ENCODE results near the gene GRPR. TPM values are rescaled to one million over a fixed set of nuclear protein-coding genes. Genes with fewer than 3 reads are reported as not detected.

Gene GRPR
- total RNA-seq, 1 experiment from 2014 or later, result 28.8 TPM

- no peak overlapping the region for H2BK20ac ChIP-seq (ENCODE audit: low read depth, low read length, poor library complexity, severe bottlenecking)
- Mint-ChIP-seq H3K4me3 (no peak overlapping the region), H3K27me3 (ENCODE audit: low read depth) (no peaks in the 10 kb centered on the region; the same call in 1 of the 2 replicates), H3K9me3 (peaks cover 14 to 16% of the 10 kb centered on the region in 2 experiments), H3K36me3 (ENCODE audit: insufficient read depth in 1 of 3, low read depth in 3 of 3) (peaks cover 12 to 25% (median 19%) of the 10 kb centered on the region in 3 experiments), H3K27ac (no peak overlapping the region), H3K4me1 (peaks cover 7 to 9% of the 10 kb centered on the region in 2 experiments)
- no peaks in the 10 kb centered on the region for H3K27me3 ChIP-seq (ENCODE audit: insufficient read depth, low read length)
- no peak overlapping the region for H3K18ac ChIP-seq (ENCODE audit: insufficient read length, low read depth, low read length)
- H3K27ac ChIP-seq (ENCODE audit: insufficient read length, low read depth, low read length), result no peak overlapping the region
- no peak overlapping the region for H3K9ac ChIP-seq (ENCODE audit: extremely low read depth, insufficient read length, low read length)
- no peak for DNase-seq
- no peak overlapping the region for H2BK12ac ChIP-seq (ENCODE audit: insufficient read length, low read depth, low read length)
- no peak overlapping the region for H4K91ac ChIP-seq (ENCODE audit: insufficient read length, low read depth, low read length)
- no peak overlapping the region for H2AFZ ChIP-seq (ENCODE audit: low read length)
- TF ChIP-seq CTCF (conservative IDR thresholded peaks at IDR 0.05), result peak; percentile 46; the same call in 2 of the 3 replicates
- no peak overlapping the region for H2BK5ac ChIP-seq (ENCODE audit: insufficient read length, low read length)
- H3K23me2 ChIP-seq (ENCODE audit: insufficient read length, low read depth, low read length, poor library complexity, severe bottlenecking), result no peaks in the 10 kb centered on the region
- no peak overlapping the region for H2BK15ac ChIP-seq (ENCODE audit: low read depth, low read length)
- no CpG with 5 or more reads among the region's 2 CpGs for WGBS (ENCODE audit: extremely low coverage, insufficient read length, low lambda C conversion rate)
- H3K4ac ChIP-seq (ENCODE audit: low read depth, low read length), result no peak overlapping the region
- H3T11ph ChIP-seq (ENCODE audit: low read length), result no peak overlapping the region
- no peak overlapping the region for H3K56ac ChIP-seq (ENCODE audit: insufficient read length, low read depth, low read length)
- no peaks in the 10 kb centered on the region for H4K20me1 ChIP-seq (ENCODE audit: control insufficient read depth, insufficient read depth, insufficient read length)
- no peak overlapping the region for H2BK120ac ChIP-seq (ENCODE audit: low read depth, low read length, poor library complexity, severe bottlenecking)
- no peaks in the 10 kb centered on the region for H3K4me1 ChIP-seq (ENCODE audit: insufficient read depth, low read length)
- H3K14ac ChIP-seq (ENCODE audit: insufficient read depth, low read length), result no peak overlapping the region
- no peak overlapping the region for H3K4me2 ChIP-seq (ENCODE audit: insufficient read depth, insufficient read length, low read length)
- H4K5ac ChIP-seq (ENCODE audit: insufficient read length, low read depth, low read length), result no peak overlapping the region
- no peak overlapping the region for H2AK5ac ChIP-seq (ENCODE audit: insufficient read length, low read length)
- no peak overlapping the region for H4K8ac ChIP-seq (replicated peaks; ENCODE audit: insufficient read length, low read depth, low read length)
- no peaks in the 10 kb centered on the region for H3K79me2 ChIP-seq (ENCODE audit: insufficient read depth, low read length)
- H3K79me1 ChIP-seq (ENCODE audit: insufficient read depth, low read depth, low read length, poor library complexity, severe bottlenecking), result no peaks in the 10 kb centered on the region
- H3K9me3 ChIP-seq (ENCODE audit: control insufficient read depth, low read depth, low read length), result no peaks in the 10 kb centered on the region
- no peak overlapping the region for H3K23ac ChIP-seq (ENCODE audit: insufficient read length, low read depth, low read length)
These were observed 10.9 kb upstream of the GRPR start for GRCh38 chrX:16112428-16112827.
